T follicular helper cell (primary cell): ENCODE data around the gene FMO1.
A peak's percentile ranks its signal among the peaks of the same experiment; 100 is the strongest.
"Not testable (repeated sequence)": the region's sequence is repeated elsewhere in the genome, so short reads cannot be mapped to it uniquely, and the experiment has no call there.

ENCODE experiments used
- DNase-seq: peaks from one replicate; pipeline ENCODE4 v3.0.0-alpha.2; 2020; ENCODE audit warnings: low read depth

The FMO1 gene

DNA sequence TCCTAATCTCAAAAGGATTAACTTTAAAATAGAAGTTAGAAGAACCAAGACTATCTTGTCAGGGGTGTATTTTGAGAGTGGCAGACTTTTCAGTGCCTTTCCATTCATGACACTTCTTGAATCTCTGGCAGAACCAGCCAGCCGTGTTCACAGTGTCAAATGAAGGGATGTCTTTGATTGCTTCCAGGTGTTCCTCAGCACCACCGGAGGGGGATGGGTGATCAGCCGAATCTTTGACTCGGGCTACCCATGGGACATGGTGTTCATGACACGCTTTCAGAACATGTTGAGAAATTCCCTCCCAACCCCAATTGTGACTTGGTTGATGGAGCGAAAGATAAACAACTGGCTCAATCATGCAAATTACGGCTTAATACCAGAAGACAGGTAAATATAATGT lies 32.3 kb downstream of the FMO1 start:
- no peak for DNase-seq

DNA sequence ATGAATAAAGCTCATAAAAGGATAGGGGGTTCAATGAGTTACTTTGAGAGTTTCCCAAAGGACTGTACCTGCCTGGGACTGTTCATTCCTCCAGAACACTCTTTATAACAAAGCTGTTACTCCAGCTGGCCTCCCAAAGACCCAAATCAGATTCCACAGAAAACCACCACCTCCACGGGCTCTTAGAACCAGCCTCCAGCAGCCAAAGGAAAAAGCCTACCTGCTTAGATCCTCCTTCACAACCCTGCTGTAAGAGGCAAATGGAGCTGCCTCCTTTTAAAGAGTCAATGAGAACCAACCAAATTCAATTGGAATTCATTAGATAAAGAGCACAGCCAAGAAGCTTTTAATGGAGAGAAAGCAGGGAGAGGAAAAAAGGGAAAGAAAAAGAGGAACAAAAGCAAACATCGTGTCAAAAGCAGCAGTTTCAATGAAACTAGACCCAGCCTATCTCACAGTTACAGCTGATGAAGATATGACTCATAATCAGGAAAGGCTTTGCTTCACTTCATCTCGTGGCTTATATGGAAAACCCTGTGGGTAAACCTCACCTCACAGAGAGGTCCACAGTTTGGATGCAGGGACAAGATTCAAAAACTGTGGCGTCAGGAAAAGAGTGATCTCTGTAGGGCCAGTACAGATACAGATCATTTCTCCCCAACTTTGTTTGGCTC lies 37.9 kb downstream of the FMO1 start:
- no peak for DNase-seq

DNA sequence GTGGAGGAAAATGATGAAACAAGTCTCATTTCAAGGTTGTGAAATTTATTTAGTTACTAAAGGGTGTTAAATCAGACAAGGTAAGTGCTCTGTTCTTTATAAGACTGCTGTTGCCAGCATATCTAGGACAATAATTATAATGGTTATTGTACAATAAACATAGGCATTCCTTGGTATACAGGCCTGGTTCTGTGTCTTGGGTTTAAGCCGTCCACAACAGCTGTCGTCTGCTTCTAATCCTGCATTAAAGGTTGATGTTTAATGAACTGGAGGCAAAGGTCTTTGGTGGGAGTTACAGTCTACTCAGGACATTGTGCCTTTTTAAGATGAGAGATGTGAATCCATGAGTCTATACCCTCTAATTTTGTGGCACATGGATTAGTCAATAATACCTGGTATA lies 42.3 kb downstream of the FMO1 start:
- no peak for DNase-seq

DNA sequence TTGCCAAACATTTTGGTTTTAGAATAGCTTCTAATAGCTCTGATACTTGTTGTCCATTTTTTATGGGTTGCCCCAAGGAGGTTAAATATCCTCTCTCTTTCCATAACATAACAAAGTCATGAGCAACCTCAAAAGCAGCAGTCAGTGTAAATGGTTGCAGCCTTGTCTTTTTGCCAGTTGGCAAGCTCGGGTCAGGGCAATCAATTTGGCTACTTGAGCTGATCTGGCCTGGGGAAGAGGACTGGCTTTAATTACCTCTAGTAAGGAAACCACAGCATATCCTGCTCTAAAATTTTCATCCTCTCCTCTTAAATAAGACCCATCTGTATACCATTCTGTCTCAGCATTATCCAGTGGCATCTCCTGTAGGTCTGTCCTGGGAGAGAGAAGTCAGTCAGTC lies 44.5 kb downstream of the FMO1 start:
- DNase-seq: no peak

DNA sequence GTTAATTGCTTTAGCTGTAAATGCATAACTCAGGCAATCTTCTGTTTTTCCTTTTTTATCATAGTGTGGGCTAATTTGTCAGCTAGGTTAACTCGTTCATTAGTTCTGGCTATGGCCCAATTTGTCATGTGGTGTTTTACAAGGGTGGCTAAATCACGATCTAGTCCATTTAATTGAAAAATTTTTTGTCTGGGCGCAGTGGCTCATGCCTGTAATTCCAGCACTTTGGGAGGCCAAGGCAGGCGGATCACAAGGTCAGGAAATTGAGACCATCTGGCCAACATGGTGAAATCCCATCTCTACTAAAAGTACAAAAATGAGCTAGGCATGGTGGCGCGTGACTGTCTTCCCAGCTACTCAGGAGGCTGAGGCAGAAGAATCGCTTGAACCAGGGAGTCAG lies 47.1 kb downstream of the FMO1 start:
- not testable (repeated sequence) for DNase-seq

DNA sequence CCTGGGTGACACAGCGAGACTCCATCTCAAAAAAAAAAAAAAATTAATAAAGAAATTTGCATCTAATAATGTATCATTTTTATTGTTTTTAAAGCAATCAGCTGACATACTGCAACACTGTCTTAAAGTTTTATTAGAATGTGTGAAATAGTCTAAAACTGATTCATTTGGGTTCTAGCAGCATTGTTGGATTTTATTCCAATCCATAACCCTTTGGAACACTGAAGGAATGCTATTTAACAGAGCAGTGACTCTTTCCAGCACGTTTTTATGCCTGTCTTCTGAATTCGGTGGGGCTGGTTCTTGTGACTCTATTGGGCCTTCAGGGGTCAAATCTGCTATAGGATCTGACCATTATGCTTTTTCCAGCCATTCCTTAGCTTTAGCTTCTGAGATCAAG lies 47.5 kb downstream of the FMO1 start:
- DNase-seq: no peak

DNA sequence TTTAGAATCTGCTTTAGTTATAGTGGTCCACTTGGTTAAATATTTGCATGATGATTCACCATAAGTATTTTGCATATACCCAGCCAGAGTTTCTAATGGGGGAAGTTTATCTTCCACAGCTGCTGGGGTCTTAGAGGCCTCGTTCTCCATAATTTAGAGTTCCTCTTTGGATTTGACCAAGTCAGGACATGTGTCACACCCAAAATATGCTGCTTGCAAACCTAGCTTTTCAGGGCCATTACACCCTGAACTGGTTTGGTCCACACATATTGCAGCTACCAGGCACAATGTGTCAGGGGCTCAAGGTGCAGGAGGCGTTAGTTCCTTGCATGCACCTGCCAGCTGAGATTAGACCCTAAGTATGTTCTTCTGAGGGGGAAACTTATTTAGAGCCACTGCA lies 48.6 kb downstream of the FMO1 start:
- no peak for DNase-seq

DNA sequence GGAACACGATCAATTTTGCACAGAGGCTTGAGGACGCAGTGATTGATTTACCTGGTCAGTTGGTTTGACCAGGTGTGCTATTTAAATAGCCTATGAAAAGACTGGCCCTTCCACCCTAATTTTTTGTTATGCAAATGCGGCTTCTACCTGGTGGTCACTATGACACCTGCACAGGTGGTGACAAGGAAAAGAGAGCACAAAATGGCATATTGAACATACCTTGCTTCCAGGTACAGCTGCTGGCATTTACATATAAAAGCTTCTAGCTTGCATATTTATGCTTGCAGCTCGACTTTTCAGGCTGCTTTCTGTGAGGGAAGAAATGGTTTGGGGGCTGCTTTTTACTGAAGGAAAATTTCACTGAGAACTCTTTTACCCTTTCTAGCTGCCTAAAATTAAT lies 50.4 kb downstream of the FMO1 start:
- DNase-seq: no peak

DNA sequence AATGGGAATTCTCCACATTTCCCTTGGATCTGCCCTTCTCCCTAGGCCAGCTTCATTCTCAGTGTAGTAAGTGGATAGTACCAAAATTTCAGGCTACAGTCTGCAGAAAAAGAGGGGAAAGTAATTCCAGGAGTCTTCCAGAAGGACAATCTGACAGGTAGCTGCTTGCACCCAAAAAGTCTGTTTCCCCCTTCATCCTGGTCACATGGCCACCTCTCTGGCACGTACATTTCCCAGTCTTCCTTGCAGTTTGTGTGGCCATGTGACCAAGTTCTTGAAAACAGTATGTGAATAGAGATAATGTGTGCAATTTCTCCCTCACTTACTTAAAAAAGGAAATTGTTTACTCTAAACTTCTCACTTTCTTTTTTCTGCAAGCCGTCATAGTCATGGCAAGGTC lies 51.0 kb downstream of the FMO1 start:
- DNase-seq: no peak

DNA sequence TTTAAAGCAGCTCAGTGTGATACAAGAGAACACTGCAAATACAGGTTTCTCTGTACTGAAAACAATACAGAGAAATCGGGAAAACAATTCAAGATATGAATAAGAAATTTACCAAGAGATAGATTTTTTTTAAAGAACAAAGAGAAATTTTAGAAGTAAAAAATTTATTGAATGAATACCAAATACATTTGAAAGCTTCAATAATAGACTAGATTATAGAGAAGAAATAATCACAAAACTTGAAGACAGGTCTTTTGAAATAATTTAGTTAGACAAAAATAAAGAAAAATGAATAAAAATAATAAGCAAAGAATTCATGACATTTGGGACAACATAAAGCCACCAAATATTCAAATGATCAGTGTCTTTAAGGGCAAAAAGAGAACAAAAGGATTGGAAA lies 52.1 kb downstream of the FMO1 start:
- no peak for DNase-seq

DNA sequence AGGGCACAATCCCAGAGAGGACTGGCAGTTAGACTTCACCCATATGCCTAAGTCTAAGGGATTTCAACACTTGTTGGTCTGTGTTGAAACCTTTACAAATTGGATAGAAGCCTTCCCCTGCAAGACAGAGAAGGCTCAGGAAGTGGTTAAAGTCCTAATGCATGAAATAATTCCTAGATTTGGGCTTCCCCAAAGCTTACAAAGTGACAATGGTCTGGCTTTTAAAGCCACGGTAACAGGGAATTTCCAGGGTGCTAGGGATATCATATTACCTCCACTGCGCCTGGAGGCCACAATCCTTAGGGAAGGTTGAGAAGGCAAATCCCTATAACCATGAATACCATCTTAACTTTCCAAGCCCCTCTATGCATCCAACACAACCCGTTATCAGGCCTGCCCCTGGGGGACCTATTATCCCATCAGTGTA lies 62.4 kb downstream of the FMO1 start:
- no peak for DNase-seq

DNA sequence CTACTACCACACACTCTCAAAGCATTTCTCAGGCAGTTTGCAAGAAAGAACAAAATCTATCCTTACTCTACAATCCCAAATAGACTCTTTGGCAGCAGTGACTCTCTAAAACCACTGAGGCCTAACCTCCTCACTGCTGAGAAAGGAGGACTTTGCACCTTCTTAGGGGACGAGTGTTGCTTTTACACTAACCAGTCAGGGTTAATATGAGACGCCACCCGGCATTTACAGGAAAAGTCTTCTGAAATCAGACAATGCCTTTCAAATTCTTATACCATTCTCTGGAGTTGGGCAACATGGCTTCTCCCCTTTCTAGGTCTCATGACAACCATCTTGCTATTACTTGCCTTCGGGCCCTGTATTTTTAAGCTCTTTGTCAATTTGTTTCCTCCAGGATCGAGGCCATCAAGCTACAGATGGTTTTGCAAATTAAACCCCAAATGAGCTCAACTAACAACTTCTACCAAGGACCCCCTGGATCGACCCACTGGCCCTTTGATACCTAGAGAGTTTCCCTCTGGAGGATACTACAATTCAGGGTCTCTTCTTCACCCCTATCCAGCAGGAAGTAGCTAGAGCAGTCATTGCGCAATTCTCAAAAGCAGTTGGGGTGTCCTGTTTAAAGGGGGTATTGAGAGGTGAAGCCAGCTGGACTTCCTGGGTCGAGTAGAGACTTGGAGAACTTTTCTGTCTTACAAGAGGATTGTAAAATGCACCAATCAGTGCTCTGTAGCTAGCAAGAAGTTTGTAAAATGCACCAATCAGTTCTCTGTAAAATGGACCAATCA lies 63.7 kb downstream of the FMO1 start:
- DNase-seq: no peak

DNA sequence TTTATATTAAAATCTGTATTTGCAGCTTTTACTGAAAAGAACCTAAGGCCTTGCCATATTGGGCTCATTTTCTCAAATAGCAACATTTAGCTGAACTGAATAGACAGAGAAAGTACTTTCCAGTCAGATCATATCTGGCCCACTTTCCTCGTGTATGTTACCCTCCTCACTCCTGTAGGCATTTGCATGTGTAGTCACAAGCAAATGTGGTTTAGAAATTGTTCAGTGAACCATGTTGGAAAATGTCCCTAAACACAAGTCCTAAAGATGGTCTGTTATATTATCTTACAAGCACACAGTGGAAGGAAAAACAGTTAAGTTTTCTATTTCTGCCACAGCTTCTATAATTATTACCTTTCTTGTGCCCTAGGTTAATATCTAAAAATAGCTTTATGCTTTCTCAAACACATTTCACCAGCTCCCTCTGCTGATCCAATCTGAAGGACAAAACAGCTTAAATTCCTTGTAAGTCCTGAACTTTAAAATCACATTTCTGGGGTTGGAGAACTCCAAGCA lies 65.1 kb downstream of the FMO1 start:
- DNase-seq: no peak

DNA sequence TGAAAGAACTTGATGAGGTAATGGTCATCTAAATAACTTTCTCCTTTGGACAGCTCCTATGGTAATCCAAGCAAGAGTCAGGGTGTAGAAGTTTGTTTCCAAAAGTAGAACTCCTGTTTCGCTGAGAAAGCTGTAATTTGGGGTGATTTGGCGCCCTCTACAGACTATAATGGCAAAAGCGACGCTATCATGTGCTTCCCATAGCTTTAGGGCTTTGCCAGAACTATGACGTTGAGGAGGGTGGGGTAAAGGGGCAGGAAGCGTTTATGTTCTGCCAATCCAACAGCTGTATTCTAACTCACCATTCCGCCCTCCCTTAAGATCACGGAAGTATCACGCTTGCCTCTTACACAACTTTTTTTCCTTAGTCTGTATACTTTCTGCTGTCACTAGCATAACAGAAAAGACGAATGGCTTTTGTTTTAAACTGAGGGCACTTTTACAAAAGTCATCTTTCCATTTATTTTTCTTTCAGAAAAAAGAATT lies 65.6 kb downstream of the FMO1 start, which contains the start of gene FMO4:
TSS of gene FMO4 (plus strand) at position 349 of the 486 bp plus-strand sequence. CDS start 5,643 bp downstream, outside the sequence.
- DNase-seq: peak; percentile 80

DNA sequence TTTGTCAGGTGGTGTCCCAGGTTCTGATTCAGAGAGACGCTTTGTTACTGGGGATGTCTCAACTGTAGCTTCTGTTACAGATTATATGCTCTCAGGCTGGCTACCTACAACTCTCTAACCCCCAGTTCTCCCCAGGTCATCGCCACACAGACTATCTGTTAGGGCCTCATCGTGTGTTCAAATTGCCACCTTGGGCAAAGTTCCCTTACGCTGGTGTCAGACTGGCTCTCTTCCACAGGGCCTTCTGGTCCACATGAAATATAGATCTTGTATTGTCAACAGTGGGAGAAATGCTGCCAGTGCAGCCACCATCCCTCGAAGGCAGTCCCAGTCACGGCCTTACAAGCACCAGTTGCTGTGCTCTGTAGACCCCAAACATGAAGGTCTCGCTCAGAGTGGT lies 81.0 kb downstream of the FMO1 start:
- no peak for DNase-seq

DNA sequence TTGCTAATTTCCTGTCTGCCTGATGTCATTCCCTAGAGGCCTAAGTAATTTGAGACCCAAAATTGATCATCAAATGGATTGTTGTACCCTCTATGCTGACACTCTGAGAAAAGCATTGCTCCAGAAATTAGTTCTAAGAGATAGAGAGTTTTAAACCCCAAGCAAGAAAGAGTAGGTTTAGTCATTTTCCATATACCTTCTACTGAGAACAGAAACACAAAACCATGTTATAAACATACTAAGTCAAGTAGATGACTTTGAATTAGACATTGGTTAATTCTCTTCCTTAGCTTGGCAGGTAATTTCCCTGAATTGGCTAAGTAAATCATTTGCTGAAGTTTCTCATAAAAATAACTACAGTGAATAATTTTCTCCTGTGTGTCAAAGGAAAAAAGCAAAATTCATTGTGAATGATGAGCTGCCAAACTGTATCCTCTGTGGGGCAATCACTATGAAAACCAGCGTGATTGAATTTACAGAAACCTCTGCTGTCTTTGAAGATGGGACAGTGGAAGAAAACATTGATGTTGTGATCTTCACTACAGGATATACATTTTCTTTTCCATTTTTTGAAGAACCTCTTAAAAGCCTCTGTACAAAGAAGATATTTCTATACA lies 85.8 kb downstream of the FMO1 start:
- DNase-seq: no peak
